Hepatocyte (in vitro differentiated cells): Measurements from ENCODE around the gene MUC5AC. TPM values are rescaled to one million over a fixed set of nuclear protein-coding genes. Genes with fewer than 3 reads are reported as not detected.

Source experiments
- DNase-seq: peaks from one replicate; pipeline ENCODE4 v3.0.0-alpha.2; 2016; ENCODE audit warnings: low spot score
- H2AFZ ChIP-seq: fragments of 200-600 bp; sonication (generic); 2 replicates; pipeline ENCODE4 v1.6.0; 2016; ENCODE audit warnings: antibody characterized with exemption, mild to moderate bottlenecking
- H3K27ac ChIP-seq: fragments of 200-600 bp; sonication (generic); 2 replicates; pipeline ENCODE4 v1.5.1; 2016; ENCODE audit warnings: mild to moderate bottlenecking
- H3K27me3 ChIP-seq: fragments of 200-600 bp; sonication (generic); 2 replicates; pipeline ENCODE4 v1.6.1; 2016
- H3K36me3 ChIP-seq: fragments of 200-600 bp; sonication (generic); replicated peaks from 2 replicates; pipeline ENCODE4 v1.5.1; 2016; ENCODE audit warnings: low read depth; ENCODE audit not compliant: insufficient read depth
- H3K4me1 ChIP-seq: fragments of 200-600 bp; sonication (generic); 2 replicates; pipeline ENCODE4 v1.5.1; 2016; ENCODE audit warnings: mild to moderate bottlenecking, moderate library complexity; ENCODE audit not compliant: insufficient read depth
- H3K4me2 ChIP-seq: fragments of 200-600 bp; sonication (generic); 2 replicates; pipeline ENCODE4 v1.6.0; 2016
- H3K4me3 ChIP-seq: fragments of 200-600 bp; sonication (generic); 2 replicates; pipeline ENCODE4 v1.5.1; 2016; ENCODE audit warnings: mild to moderate bottlenecking
- H3K79me2 ChIP-seq: fragments of 200-600 bp; sonication (generic); 2 replicates; pipeline ENCODE4 v1.6.0; 2017; ENCODE audit warnings: mild to moderate bottlenecking
- H3K9me2 ChIP-seq: fragments of 200-600 bp; sonication (generic); replicated peaks from 2 replicates; pipeline ENCODE4 v1.6.0; 2017; ENCODE audit warnings: mild to moderate bottlenecking; ENCODE audit not compliant: insufficient read depth
- H3K9me3 ChIP-seq: fragments of 200-600 bp; sonication (generic); 2 replicates; pipeline ENCODE4 v1.5.1; 2016; ENCODE audit warnings: low read depth, mild to moderate bottlenecking
- H4K20me1 ChIP-seq: fragments of 200-600 bp; sonication (generic); 2 replicates; pipeline ENCODE4 v1.6.0; 2016; ENCODE audit warnings: mild to moderate bottlenecking; ENCODE audit not compliant: insufficient read depth, poor library complexity, severe bottlenecking
- EZH2 ChIP-seq: fragments of 200-600 bp; sonication (generic); IDR thresholded peaks from 2 replicates; pipeline ENCODE4 v1.6.1; 2016; ENCODE audit warnings: antibody characterized with exemption, mild to moderate bottlenecking, borderline replicate concordance
- EZH2phosphoT487 ChIP-seq: fragments of 200-600 bp; sonication (generic); IDR thresholded peaks from one replicate; pipeline ENCODE4 v1.6.1; 2018; ENCODE audit warnings: antibody characterized with exemption, mild to moderate bottlenecking, low read depth, moderate library complexity; ENCODE audit not compliant: unreplicated experiment, severe bottlenecking
- WGBS: methylation state at CpG from one replicate; pipeline ENCODE4 v1.1.6; 2016; ENCODE audit warnings: low lambda C conversion rate; ENCODE audit errors: missing lambda C conversion rate; 5-methylcytosine and 5-hydroxymethylcytosine counted together
- polyA plus RNA-seq: library from polyadenylated mRNA; unstranded; fragments of >200 nt; fragmentation: Nextera tagmentation; extraction: Ambion mirVana; gene quantifications from 2 replicates; pipeline ENCODE4 v1.2.1, GENCODE V29; 2016
- total RNA-seq: library from RNA; depleted of rRNA; stranded (reverse); fragments of >200 nt; gene quantifications from 2 replicates; pipeline ENCODE4 v1.2.3, GENCODE V29; 2014
- TF ChIP-seq, protein P1 (sequence below): fragments of 200-600 bp; sonication (generic); IDR thresholded peaks from 2 replicates; pipeline ENCODE4 v1.5.1; 2016; ENCODE audit warnings: antibody characterized with exemption, mild to moderate bottlenecking; ENCODE audit not compliant: poor library complexity

The MUC5AC gene
- total and polyA plus RNA-seq, 2 experiments from 2014 or later, result 0.07 to 0.08 TPM

DNA sequence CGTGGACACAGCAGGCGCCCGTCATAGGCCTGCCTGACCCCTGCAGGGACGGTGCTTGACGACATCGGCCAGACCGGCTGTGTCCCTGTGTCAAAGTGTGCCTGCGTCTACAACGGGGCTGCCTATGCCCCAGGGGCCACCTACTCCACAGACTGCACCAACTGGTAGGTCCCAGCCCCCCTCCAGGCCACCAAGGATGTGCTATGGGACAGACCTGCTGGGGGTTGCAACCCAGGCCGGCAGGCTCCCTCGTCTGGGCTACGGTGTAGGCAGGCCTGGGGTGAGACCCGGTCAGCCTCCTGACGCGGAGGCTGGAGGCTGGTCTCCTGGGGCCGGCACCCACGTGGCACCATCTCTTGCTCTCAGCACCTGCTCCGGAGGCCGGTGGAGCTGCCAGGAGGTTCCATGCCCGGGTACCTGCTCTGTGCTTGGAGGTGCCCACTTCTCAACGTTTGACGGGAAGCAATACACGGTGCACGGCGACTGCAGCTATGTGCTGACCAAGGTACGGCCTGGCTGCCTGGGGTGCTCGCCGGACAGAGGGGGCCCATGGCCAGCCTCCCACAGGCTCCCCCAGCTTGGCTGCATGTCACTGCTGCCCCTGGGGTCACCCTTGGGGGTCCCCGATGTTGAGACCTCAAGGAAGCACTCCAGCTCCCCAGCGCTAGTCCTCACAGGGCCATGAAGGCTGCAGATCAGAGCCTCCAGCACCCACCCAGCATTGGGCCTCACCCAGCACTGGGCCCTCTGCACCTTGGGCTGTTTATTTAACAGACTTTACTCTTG is 7.7 kb downstream of the MUC5AC start:
- no peak overlapping the region for H2AFZ ChIP-seq
- H3K79me2 ChIP-seq, result no peaks in the 10 kb centered on the region
- no peaks in the 10 kb centered on the region for H3K9me2 ChIP-seq
- H3K4me2 ChIP-seq, result no peak overlapping the region
- no peak overlapping the region for H3K4me3 ChIP-seq
- no peaks in the 10 kb centered on the region for H3K4me1 ChIP-seq
- DNase-seq, result no peak
- H3K9me3 ChIP-seq, result no peaks in the 10 kb centered on the region
- no peak for TF ChIP-seq EZH2phosphoT487
- no peak for TF ChIP-seq EZH2
- TF ChIP-seq, protein P1, sequence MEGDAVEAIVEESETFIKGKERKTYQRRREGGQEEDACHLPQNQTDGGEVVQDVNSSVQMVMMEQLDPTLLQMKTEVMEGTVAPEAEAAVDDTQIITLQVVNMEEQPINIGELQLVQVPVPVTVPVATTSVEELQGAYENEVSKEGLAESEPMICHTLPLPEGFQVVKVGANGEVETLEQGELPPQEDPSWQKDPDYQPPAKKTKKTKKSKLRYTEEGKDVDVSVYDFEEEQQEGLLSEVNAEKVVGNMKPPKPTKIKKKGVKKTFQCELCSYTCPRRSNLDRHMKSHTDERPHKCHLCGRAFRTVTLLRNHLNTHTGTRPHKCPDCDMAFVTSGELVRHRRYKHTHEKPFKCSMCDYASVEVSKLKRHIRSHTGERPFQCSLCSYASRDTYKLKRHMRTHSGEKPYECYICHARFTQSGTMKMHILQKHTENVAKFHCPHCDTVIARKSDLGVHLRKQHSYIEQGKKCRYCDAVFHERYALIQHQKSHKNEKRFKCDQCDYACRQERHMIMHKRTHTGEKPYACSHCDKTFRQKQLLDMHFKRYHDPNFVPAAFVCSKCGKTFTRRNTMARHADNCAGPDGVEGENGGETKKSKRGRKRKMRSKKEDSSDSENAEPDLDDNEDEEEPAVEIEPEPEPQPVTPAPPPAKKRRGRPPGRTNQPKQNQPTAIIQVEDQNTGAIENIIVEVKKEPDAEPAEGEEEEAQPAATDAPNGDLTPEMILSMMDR, result no peak
- no peaks in the 10 kb centered on the region for H3K27me3 ChIP-seq
- H3K27ac ChIP-seq, result no peak overlapping the region
- no peaks in the 10 kb centered on the region for H3K36me3 ChIP-seq
- 92% methylated on average over 29 of the region's 30 CpGs for WGBS
- no peaks in the 10 kb centered on the region for H4K20me1 ChIP-seq

DNA sequence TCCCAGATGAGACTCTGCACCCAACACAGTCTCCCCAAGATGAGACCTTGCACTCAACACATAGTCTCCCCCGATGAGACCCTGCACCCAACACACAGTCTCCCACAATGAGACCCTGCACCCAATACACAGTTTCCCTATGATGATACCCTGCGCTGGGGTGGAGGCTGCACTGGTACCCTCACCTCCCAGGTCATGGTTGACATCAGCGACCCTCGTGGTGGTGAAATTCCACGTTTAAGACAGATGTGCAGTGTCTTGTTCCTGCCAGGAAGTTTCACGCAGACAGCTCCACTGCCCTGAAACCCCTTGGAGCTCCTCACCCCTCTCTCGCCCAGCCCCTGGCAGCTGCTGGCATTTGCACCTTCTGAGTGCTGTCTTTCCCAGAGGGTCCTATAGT is 9.5 kb downstream of the MUC5AC start:
- H3K9me2 ChIP-seq, result no peaks in the 10 kb centered on the region
- TF ChIP-seq EZH2 (no peak), EZH2phosphoT487 (no peak)
- TF ChIP-seq, protein P1, result no peak
- H3K9me3 ChIP-seq, result no peaks in the 10 kb centered on the region
- no peak overlapping the region for H2AFZ ChIP-seq
- no peaks in the 10 kb centered on the region for H4K20me1 ChIP-seq
- H3K4me2 ChIP-seq, result no peak overlapping the region
- 86% methylated on average over 7 of the region's 7 CpGs for WGBS
- no peak overlapping the region for H3K4me3 ChIP-seq
- H3K79me2 ChIP-seq, result no peaks in the 10 kb centered on the region
- no peak for DNase-seq
- H3K27ac ChIP-seq, result no peak overlapping the region
- no peaks in the 10 kb centered on the region for H3K36me3 ChIP-seq
- no peaks in the 10 kb centered on the region for H3K4me1 ChIP-seq
- H3K27me3 ChIP-seq, result no peaks in the 10 kb centered on the region

DNA sequence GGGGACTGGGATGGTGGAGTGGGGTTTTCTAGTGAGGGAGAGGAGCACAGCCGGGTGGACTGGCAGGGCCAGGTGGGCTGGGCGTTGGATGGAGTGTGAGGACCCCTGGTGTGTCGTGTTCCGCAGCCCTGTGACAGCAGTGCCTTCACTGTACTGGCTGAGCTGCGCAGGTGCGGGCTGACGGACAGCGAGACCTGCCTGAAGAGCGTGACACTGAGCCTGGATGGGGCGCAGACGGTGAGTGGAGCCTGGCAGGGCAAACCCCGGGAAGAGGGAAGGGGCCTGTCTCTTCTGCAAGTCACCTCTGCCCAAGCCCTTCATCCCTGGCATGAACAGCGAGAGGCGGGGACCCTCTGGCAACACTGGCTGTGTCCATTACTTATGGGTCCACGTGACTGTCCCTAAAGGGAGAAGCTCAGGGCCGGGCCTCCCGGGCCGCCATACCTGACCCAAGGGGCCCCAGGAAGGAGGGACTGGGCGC is 10.0 kb downstream of the MUC5AC start:
- H4K20me1 ChIP-seq, result no peaks in the 10 kb centered on the region
- H3K9me2 ChIP-seq, result no peaks in the 10 kb centered on the region
- DNase-seq, result no peak
- no peaks in the 10 kb centered on the region for H3K36me3 ChIP-seq
- WGBS, result 86% methylated on average over 19 of the region's 19 CpGs
- H3K9me3 ChIP-seq, result no peaks in the 10 kb centered on the region
- H3K4me1 ChIP-seq, result no peaks in the 10 kb centered on the region
- H3K79me2 ChIP-seq, result no peaks in the 10 kb centered on the region
- no peak for TF ChIP-seq EZH2
- TF ChIP-seq, protein P1, result no peak
- no peak for TF ChIP-seq EZH2phosphoT487
- no peak overlapping the region for H3K27ac ChIP-seq
- no peak overlapping the region for H3K4me3 ChIP-seq
- H3K4me2 ChIP-seq, result no peak overlapping the region
- H3K27me3 ChIP-seq, result no peaks in the 10 kb centered on the region
- no peak overlapping the region for H2AFZ ChIP-seq
